Effector CD4-positive, alpha-beta T cell (primary cell): ENCODE data around the gene PTPRD.

Experiments
- DNase-seq: peaks from one replicate; pipeline ENCODE4 v3.0.0-alpha.2; 2020

Gene PTPRD

DNA sequence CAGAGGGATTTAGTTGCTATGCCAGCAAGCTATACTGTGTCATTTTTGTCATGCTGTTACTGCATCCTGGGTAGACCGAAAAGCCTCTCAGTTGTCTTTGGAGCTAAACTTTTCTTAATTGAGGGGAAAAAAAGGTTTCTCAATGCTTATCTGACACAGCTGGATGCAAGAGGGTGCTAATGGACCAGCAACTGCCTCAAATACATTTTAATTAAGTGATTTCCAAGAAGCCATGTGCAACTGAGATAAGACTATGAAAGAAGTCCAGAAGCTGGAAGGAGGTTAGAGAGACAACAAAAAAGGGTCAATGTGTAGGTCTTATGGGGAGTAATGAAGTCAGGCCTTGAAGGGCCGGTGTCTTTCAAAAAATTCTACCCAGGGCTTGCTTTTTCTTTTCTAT, 2347.5 kb downstream of the PTPRD start:
- no peak for DNase-seq
